ENCODE measurements around the gene PALMD.

PALMD gene

GRCh38 chr1:99674115-99675064 is 28.5 kb downstream of the PALMD start:
- DNase-seq: no peak
- in situ Hi-C loops (cut with HindIII; ENCODE audit: low pct_ligation_motif_present, low pct_unique_long_range_greater_than_20kb, low sequenced_read_pairs): no loop called here

- DNase-seq: no peak
- in situ Hi-C loops (cut with HindIII; ENCODE audit: low pct_ligation_motif_present, low pct_unique_long_range_greater_than_20kb, low sequenced_read_pairs): no loop called here
These were observed 29.4 kb downstream of the PALMD start for GRCh38 chr1:99675292-99675691.

GRCh38 chr1:99675994-99676393 is 30.1 kb downstream of the PALMD start:
- in situ Hi-C loops (cut with HindIII; ENCODE audit: low pct_ligation_motif_present, low pct_unique_long_range_greater_than_20kb, low sequenced_read_pairs): no loop called here
- DNase-seq: no peak

GRCh38 chr1:99676876-99677275 is 31.0 kb downstream of the PALMD start:
- no peak for DNase-seq
- in situ Hi-C loops (cut with HindIII; ENCODE audit: low pct_ligation_motif_present, low pct_unique_long_range_greater_than_20kb, low sequenced_read_pairs): no loop called here

GRCh38 chr1:99677416-99677815 is 31.5 kb downstream of the PALMD start:
- in situ Hi-C loops (cut with HindIII; ENCODE audit: low pct_ligation_motif_present, low pct_unique_long_range_greater_than_20kb, low sequenced_read_pairs): no loop called here
- no peak for DNase-seq

GRCh38 chr1:99680270-99680669 is 34.4 kb downstream of the PALMD start:
- in situ Hi-C loops (cut with HindIII; ENCODE audit: low pct_ligation_motif_present, low pct_unique_long_range_greater_than_20kb, low sequenced_read_pairs): no loop called here
- no peak for DNase-seq

- in situ Hi-C loops (cut with HindIII; ENCODE audit: low pct_ligation_motif_present, low pct_unique_long_range_greater_than_20kb, low sequenced_read_pairs): no loop called here
- DNase-seq: no peak
These were observed 35.7 kb downstream of the PALMD start for GRCh38 chr1:99681583-99681982.

GRCh38 chr1:99682291-99682751 is 36.4 kb downstream of the PALMD start:
- in situ Hi-C loops (cut with HindIII; ENCODE audit: low pct_ligation_motif_present, low pct_unique_long_range_greater_than_20kb, low sequenced_read_pairs): no loop called here
- DNase-seq: no peak

GRCh38 chr1:99685516-99686180 is 39.7 kb downstream of the PALMD start:
- DNase-seq: peak; percentile 66
- in situ Hi-C loops (cut with HindIII; ENCODE audit: low pct_ligation_motif_present, low pct_unique_long_range_greater_than_20kb, low sequenced_read_pairs): no loop called here

GRCh38 chr1:99691175-99691574 is 45.3 kb downstream of the PALMD start:
- DNase-seq: no peak
- in situ Hi-C loops (cut with HindIII; ENCODE audit: low pct_ligation_motif_present, low pct_unique_long_range_greater_than_20kb, low sequenced_read_pairs): no loop called here

GRCh38 chr1:99696616-99697015 is 50.7 kb downstream of the PALMD start:
- in situ Hi-C loops (cut with HindIII; ENCODE audit: low pct_ligation_motif_present, low pct_unique_long_range_greater_than_20kb, low sequenced_read_pairs): no loop called here
- DNase-seq: no peak

GRCh38 chr1:99697580-99697979 is 51.7 kb downstream of the PALMD start:
- no peak for DNase-seq
- in situ Hi-C loops (cut with HindIII; ENCODE audit: low pct_ligation_motif_present, low pct_unique_long_range_greater_than_20kb, low sequenced_read_pairs): no loop called here

GRCh38 chr1:99700020-99700419 is 54.1 kb downstream of the PALMD start:
- in situ Hi-C loops (cut with HindIII; ENCODE audit: low pct_ligation_motif_present, low pct_unique_long_range_greater_than_20kb, low sequenced_read_pairs): no loop called here

GRCh38 chr1:99702221-99702620 is 56.3 kb downstream of the PALMD start:
- DNase-seq: no peak
- in situ Hi-C loops (cut with HindIII; ENCODE audit: low pct_ligation_motif_present, low pct_unique_long_range_greater_than_20kb, low sequenced_read_pairs): no loop called here

More at GRCh38 chr1:99700020-99700419, 54.1 kb downstream of the PALMD start:
- no peak for DNase-seq

GRCh38 chr1:99704356-99704816 is 58.5 kb downstream of the PALMD start:
- DNase-seq: no peak
- in situ Hi-C loops (cut with HindIII; ENCODE audit: low pct_ligation_motif_present, low pct_unique_long_range_greater_than_20kb, low sequenced_read_pairs): no loop called here

- in situ Hi-C loops (cut with HindIII; ENCODE audit: low pct_ligation_motif_present, low pct_unique_long_range_greater_than_20kb, low sequenced_read_pairs): no loop called here
- DNase-seq: no peak
These were observed 59.5 kb downstream of the PALMD start for GRCh38 chr1:99705385-99705784.

- in situ Hi-C loops (cut with HindIII; ENCODE audit: low pct_ligation_motif_present, low pct_unique_long_range_greater_than_20kb, low sequenced_read_pairs): no loop called here
- peak; percentile 62 for DNase-seq
These were observed 61.7 kb downstream of the PALMD start for GRCh38 chr1:99707535-99708142.

- in situ Hi-C loops (cut with HindIII; ENCODE audit: low pct_ligation_motif_present, low pct_unique_long_range_greater_than_20kb, low sequenced_read_pairs): no loop called here
These were observed 65.1 kb downstream of the PALMD start for GRCh38 chr1:99710994-99711393.

GRCh38 chr1:99713006-99713405 is 67.1 kb downstream of the PALMD start:
- in situ Hi-C loops (cut with HindIII; ENCODE audit: low pct_ligation_motif_present, low pct_unique_long_range_greater_than_20kb, low sequenced_read_pairs): no loop called here

More at GRCh38 chr1:99710994-99711393, 65.1 kb downstream of the PALMD start:
- DNase-seq: no peak

More at GRCh38 chr1:99713006-99713405, 67.1 kb downstream of the PALMD start:
- no peak for DNase-seq

All from ACHN (cell line).